ENCODE results near the gene SLC35B2. TPM values are rescaled to one million over a fixed set of nuclear protein-coding genes. Genes with fewer than 3 reads are reported as not detected.

Gene SLC35B2
- total RNA-seq, 1 donor from 2014 or later = 25.3 TPM

DNA sequence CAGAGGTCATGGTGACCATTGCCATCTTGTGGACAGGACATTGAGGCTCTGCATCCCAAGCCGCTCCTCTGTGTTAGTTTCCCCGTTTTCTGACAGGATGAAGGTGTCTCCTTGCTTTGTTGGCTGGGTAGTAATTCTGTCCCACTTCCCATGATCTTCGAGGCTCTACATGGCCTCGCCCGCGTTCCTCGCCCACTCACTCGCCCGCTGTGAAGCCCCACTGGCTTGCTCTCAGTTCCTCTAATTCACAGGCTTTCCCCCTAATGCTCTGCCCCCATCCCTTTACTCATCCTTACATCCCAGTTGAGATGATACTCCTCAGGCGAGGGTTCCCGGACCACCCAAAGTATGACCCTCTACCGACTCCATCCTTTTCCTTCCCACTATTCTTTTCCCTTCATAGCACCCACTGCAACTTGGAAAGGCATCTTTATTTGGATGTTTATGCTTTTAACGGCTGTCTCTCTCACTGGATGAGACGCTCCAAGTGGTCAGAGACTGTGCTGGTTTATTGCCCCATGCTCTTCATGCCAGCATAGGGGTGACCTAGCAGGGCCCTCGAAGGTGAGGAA lies 511 bp upstream of the SLC35B2 start:
- Mint-ChIP-seq H3K9me3 (no peaks in the 10 kb centered on the region), H3K27ac (peak overlapping the region; percentile 94), H3K4me3 (peak overlapping the region; percentile 86), H3K27me3 (no peaks in the 10 kb centered on the region), H3K36me3 (ENCODE audit: low read depth) (peaks cover 76% of the 10 kb centered on the region), H3K4me1 (peaks cover 60% of the 10 kb centered on the region)
- no peak for DNase-seq
- intact Hi-C loops (cut with micrococcal nuclease) = loop anchor here (1.0 to 2.0 kb wide), 3 partner anchors 11 to 86 kb away; partner anchors contain the start of genes HSP90AB1 and SLC29A1

DNA sequence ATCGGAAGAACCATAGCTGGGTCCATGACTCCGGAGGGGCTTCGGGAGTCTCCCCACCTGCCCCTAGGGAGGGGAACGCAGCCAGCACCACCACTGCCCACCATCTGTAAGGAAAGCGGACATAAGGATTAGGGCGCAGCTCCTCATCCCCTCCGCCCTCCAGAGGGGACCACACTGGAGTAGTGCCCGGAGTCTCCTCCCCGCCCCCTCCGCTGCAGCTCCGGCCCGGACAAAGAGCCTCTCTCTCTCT lies 628 bp downstream of the SLC35B2 start:
- no peaks in the 10 kb centered on the region for H3K9me3 Mint-ChIP-seq
- peak overlapping the region; percentile 83 for H3K27ac Mint-ChIP-seq
- peak overlapping the region; percentile 94 for H3K4me3 Mint-ChIP-seq
- peak; percentile 78 for DNase-seq
- intact Hi-C loops (cut with micrococcal nuclease) = loop anchor here (1.0 to 2.0 kb wide), 3 partner anchors 9 to 84 kb away; partner anchors contain the start of genes HSP90AB1 and SLC29A1
- no peaks in the 10 kb centered on the region for H3K27me3 Mint-ChIP-seq
- H3K4me1 Mint-ChIP-seq = peaks cover 58% of the 10 kb centered on the region
- H3K36me3 Mint-ChIP-seq (ENCODE audit: low read depth) = peaks cover 78% of the 10 kb centered on the region

DNA sequence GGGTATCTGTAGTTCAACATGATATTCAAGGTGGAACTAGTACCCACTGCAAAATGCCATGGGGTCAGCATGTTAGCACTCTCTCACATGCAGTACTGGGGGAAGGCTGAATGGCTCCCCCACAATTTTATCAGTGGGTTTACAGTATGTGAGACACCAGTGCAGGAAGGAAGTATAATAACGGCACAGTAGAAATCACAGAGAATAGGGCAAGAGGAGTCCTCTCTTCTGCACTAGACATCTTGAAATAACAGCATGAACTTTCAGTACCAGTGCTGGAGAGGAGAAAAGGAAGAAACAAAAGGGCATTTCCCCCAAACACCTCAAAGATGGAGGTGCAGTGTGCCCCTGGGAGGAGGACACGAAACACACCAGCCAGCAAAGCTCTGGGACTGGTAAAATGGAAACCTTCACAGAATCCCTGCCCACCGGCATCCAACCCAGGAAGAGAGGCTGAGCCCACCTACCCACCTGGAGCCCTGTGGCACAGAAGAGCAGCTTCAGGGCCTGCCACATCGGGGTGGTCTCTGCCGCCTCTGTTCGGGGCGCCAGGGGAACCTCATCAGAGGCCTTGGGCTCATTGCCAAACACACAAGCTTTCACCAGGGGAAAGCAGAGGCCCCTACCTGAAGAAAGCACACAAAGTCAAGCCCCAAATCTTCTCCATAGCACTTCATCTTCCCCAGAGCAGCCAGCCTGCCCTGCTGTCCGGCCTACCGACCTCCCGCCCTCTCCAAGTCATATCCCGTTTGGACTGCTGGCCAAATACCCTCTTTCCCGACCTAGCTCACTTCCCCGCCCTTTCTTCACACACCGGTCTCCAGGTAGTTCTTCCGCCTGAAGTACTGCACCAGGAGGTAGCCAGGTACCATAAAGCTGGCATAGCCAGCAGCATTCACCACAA lies 1.2 kb downstream of the SLC35B2 start:
- Mint-ChIP-seq H3K27ac (peak overlapping the region; percentile 83), H3K36me3 (ENCODE audit: low read depth) (peaks cover 79% of the 10 kb centered on the region), H3K9me3 (no peaks in the 10 kb centered on the region), H3K4me3 (peak overlapping the region; percentile 94), H3K4me1 (peaks cover 59% of the 10 kb centered on the region), H3K27me3 (no peaks in the 10 kb centered on the region)
- DNase-seq = peak; percentile 71
- intact Hi-C loops (cut with micrococcal nuclease) = loop anchor here (1.0 to 2.0 kb wide), 2 partner anchors 7 to 33 kb away; partner anchors contain the start of gene SLC29A1

- no peaks in the 10 kb centered on the region for H3K27me3 Mint-ChIP-seq
- H3K27ac Mint-ChIP-seq = peak overlapping the region; percentile 83
- no peaks in the 10 kb centered on the region for H3K9me3 Mint-ChIP-seq
- H3K4me3 Mint-ChIP-seq = peak overlapping the region; percentile 94
- peaks cover 80% of the 10 kb centered on the region for H3K36me3 Mint-ChIP-seq (ENCODE audit: low read depth)
- DNase-seq = peak; percentile 69
- intact Hi-C loops (cut with micrococcal nuclease) = loop anchor here (1.0 kb wide), 1 partner anchor 8 kb away; no protein-coding TSS in a partner anchor
- H3K4me1 Mint-ChIP-seq = peaks cover 60% of the 10 kb centered on the region
These were observed 2.1 kb downstream of the SLC35B2 start for GRCh38 chr6:44255105-44255808.

DNA sequence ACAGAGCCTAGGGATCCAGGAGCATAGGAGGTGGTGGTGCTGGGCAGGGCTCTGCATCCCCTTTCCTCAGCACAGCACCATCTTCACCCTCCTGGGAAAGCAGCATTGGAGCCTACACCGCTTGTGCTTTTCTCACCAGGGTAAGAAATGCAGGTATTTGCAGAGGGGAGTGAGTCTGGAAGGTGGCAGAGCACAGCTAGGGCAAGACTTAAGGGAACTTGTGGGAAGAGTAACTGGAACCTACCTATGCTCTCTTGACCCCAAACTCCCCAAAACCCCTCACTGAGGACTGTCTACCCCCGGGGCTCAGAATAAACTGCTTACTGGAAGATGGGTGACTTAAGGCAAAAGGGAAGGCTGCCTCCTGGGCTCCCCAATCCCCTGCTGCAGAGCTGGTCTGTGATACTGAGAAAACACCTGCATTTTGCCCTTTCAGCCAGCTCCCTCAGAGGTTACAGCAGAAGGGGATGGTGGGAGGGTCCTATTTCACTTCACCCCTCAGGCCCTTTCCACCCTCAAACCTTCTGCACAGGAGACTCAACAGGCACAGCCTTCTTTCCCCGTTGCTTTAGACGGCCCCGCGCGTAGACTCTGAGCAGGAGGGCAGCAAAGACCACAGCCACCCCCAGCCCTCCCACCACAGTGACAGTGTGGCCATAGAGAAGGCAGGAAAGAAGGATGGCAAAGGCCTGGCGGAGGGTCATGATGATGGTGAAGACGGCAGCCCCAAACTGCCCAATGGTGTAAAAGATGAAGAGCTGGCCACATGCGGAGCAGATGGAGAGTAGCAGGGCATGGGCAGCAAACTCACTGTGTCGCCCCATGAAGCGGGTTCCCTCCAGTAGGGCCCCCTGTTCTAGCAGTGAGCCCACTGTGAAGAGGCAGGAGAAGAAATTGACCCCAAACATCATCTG lies 2.9 kb downstream of the SLC35B2 start:
- no peak for DNase-seq
- Mint-ChIP-seq H3K4me1 (peaks cover 66% of the 10 kb centered on the region), H3K27ac (peak overlapping the region; percentile 74), H3K27me3 (no peaks in the 10 kb centered on the region), H3K36me3 (ENCODE audit: low read depth) (peaks cover 85% of the 10 kb centered on the region), H3K4me3 (peak overlapping the region; percentile 94), H3K9me3 (no peaks in the 10 kb centered on the region)
- intact Hi-C loops (cut with micrococcal nuclease) = loop anchor here (1.0 kb wide), 1 partner anchor 9 kb away; no protein-coding TSS in a partner anchor

DNA sequence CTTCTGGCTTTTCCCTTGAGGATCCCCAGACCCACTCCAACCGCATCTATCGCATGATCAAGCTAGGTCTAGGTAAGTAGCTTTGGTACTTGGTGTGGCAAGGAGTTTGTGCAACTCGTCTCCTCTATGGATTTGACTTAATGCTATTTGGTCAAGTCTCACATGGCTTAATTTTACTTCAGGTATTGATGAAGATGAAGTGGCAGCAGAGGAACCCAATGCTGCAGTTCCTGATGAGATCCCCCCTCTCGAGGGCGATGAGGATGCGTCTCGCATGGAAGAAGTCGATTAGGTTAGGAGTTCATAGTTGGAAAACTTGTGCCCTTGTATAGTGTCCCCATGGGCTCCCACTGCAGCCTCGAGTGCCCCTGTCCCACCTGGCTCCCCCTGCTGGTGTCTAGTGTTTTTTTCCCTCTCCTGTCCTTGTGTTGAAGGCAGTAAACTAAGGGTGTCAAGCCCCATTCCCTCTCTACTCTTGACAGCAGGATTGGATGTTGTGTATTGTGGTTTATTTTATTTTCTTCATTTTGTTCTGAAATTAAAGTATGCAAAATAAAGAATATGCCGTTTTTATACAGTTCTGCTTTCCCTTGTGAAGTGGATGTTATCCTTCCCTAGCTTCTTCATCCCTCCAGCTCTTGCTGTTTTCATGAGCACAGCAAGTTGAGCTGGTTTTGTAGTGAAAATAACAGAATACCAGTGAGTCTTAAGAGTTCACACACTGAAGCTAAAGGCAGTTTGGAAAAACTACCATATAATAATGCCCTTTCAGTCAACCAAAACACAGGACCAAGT lies 3.8 kb downstream of the SLC35B2 start:
- peak overlapping the region; percentile 69 for H3K27ac Mint-ChIP-seq
- intact Hi-C loops (cut with micrococcal nuclease) = no loop called here
- peaks cover 68% of the 10 kb centered on the region for H3K4me1 Mint-ChIP-seq
- peak overlapping the region; percentile 61 for H3K4me3 Mint-ChIP-seq
- H3K9me3 Mint-ChIP-seq = no peaks in the 10 kb centered on the region
- H3K27me3 Mint-ChIP-seq = no peaks in the 10 kb centered on the region
- DNase-seq = peak; percentile 91
- peaks cover 87% of the 10 kb centered on the region for H3K36me3 Mint-ChIP-seq (ENCODE audit: low read depth)

- Mint-ChIP-seq H3K9me3 (no peaks in the 10 kb centered on the region), H3K27ac (peak overlapping the region; percentile 50), H3K4me3 (peak overlapping the region; percentile 57), H3K4me1 (peaks cover 66% of the 10 kb centered on the region), H3K36me3 (ENCODE audit: low read depth) (peaks cover 92% of the 10 kb centered on the region), H3K27me3 (no peaks in the 10 kb centered on the region)
- intact Hi-C loops (cut with micrococcal nuclease) = no loop called here
- DNase-seq = no peak
These were observed 5.5 kb downstream of the SLC35B2 start for GRCh38 chr6:44251576-44252524.

DNA sequence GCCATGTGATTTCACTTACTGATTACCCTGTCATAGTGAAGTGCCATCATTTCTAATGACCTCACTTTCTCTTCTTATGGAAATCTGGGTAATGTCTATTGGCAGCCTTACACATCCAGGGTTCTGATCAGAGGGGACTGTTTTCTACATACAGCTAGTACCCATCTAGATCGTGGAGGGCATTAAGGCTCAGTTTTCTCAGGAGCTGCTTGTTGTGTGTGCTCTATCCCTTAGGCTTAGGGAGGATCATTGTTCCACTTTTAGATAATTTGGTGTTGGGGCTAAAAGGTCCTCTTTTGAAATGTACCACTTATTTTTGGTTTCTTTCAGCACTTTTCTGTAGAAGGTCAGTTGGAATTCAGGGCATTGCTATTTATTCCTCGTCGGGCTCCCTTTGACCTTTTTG lies 6.6 kb downstream of the SLC35B2 start:
- H3K4me3 Mint-ChIP-seq = peak overlapping the region; percentile 92
- peak overlapping the region; percentile 17 for H3K27ac Mint-ChIP-seq
- peaks cover 2% of the 10 kb centered on the region for H3K27me3 Mint-ChIP-seq
- H3K9me3 Mint-ChIP-seq = no peaks in the 10 kb centered on the region
- peaks cover 87% of the 10 kb centered on the region for H3K36me3 Mint-ChIP-seq (ENCODE audit: low read depth)
- H3K4me1 Mint-ChIP-seq = peaks cover 60% of the 10 kb centered on the region
- no peak for DNase-seq
- intact Hi-C loops (cut with micrococcal nuclease) = no loop called here

DNA sequence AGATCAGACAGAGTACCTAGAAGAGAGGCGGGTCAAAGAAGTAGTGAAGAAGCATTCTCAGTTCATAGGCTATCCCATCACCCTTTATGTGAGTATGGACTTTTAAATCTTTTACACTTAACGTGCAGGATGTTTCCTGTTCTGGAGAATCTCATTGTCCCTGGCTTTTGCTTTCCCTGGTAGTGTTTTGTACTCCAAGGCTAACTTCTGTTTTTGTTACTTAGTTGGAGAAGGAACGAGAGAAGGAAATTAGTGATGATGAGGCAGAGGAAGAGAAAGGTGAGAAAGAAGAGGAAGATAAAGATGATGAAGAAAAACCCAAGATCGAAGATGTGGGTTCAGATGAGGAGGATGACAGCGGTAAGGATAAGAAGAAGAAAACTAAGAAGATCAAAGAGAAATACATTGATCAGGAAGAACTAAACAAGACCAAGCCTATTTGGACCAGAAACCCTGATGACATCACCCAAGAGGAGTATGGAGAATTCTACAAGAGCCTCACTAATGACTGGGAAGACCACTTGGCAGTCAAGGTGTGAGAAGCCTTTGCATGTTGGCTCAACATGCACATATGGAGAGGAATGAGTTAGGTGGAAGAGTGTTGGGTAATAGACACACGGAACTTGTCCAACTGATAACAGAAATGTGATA lies 7.1 kb downstream of the SLC35B2 start:
- Mint-ChIP-seq H3K9me3 (no peaks in the 10 kb centered on the region), H3K27me3 (peaks cover 2% of the 10 kb centered on the region), H3K27ac (peak overlapping the region; percentile 45), H3K4me3 (peak overlapping the region; percentile 92), H3K4me1 (peaks cover 60% of the 10 kb centered on the region), H3K36me3 (ENCODE audit: low read depth) (peaks cover 82% of the 10 kb centered on the region)
- intact Hi-C loops (cut with micrococcal nuclease) = no loop called here
- DNase-seq = no peak

GRCh38 chr6:44249082-44249748 lies 8.1 kb downstream of the SLC35B2 start:
- H3K27me3 Mint-ChIP-seq = peaks cover 2% of the 10 kb centered on the region
- intact Hi-C loops (cut with micrococcal nuclease) = loop anchor here (10.0 kb wide), 1 partner anchor 674 kb away; the partner anchor contains the start of genes POLH and XPO5
- H3K4me3 Mint-ChIP-seq = peak overlapping the region; percentile 92
- no peaks in the 10 kb centered on the region for H3K9me3 Mint-ChIP-seq
- peaks cover 56% of the 10 kb centered on the region for H3K4me1 Mint-ChIP-seq
- peaks cover 73% of the 10 kb centered on the region for H3K36me3 Mint-ChIP-seq (ENCODE audit: low read depth)
- H3K27ac Mint-ChIP-seq = peak overlapping the region; percentile 98
- DNase-seq = no peak

- peaks cover 2% of the 10 kb centered on the region for H3K27me3 Mint-ChIP-seq
- DNase-seq = no peak
- intact Hi-C loops (cut with micrococcal nuclease) = loop anchor here (10.0 kb wide), 1 partner anchor 674 kb away; the partner anchor contains the start of genes POLH and XPO5
- peak overlapping the region; percentile 98 for H3K27ac Mint-ChIP-seq
- H3K4me1 Mint-ChIP-seq = peaks cover 53% of the 10 kb centered on the region
- no peaks in the 10 kb centered on the region for H3K9me3 Mint-ChIP-seq
- H3K36me3 Mint-ChIP-seq (ENCODE audit: low read depth) = peaks cover 67% of the 10 kb centered on the region
- peak overlapping the region; percentile 92 for H3K4me3 Mint-ChIP-seq
These were observed 8.7 kb downstream of the SLC35B2 start for GRCh38 chr6:44248579-44248978.

Data from activated CD4-positive, alpha-beta T cell treated with anti-CD3 and anti-CD28 coated beads, Interleukin-2, amount 10 ng/mL, durations not matched to agents 24 days and 14 days (primary cell).